Measurements from ENCODE around the gene NCKAP5. TPM values are rescaled to one million over a fixed set of nuclear protein-coding genes. Genes with fewer than 3 reads are reported as not detected.

NCKAP5 gene
- total RNA-seq, 1 donor from 2014 or later = under 0.01 TPM

GRCh38 chr2:132975193-132976105 lies 592.8 kb downstream of the NCKAP5 start:
- no peak for DNase-seq

- DNase-seq = no peak
Observed at GRCh38 chr2:132974467-132975095, 593.7 kb downstream of the NCKAP5 start.

GRCh38 chr2:132971310-132972061 lies 596.8 kb downstream of the NCKAP5 start:
- DNase-seq = no peak

GRCh38 chr2:132969371-132969985 lies 598.8 kb downstream of the NCKAP5 start:
- DNase-seq = peak; percentile 22

GRCh38 chr2:132965460-132965859 lies 602.8 kb downstream of the NCKAP5 start:
- DNase-seq = no peak

- DNase-seq = no peak
Observed at GRCh38 chr2:132963161-132963560, 605.1 kb downstream of the NCKAP5 start.

GRCh38 chr2:132958887-132959286 lies 609.4 kb downstream of the NCKAP5 start:
- no peak for DNase-seq

GRCh38 chr2:132955871-132956615 lies 612.2 kb downstream of the NCKAP5 start:
- no peak for DNase-seq

GRCh38 chr2:132953771-132954170 lies 614.5 kb downstream of the NCKAP5 start:
- DNase-seq = no peak

- DNase-seq = no peak
Observed at GRCh38 chr2:132951008-132951714, 617.1 kb downstream of the NCKAP5 start.

GRCh38 chr2:132949108-132949507 lies 619.2 kb downstream of the NCKAP5 start:
- DNase-seq = no peak

GRCh38 chr2:132948211-132948610 lies 620.1 kb downstream of the NCKAP5 start:
- DNase-seq = no peak

GRCh38 chr2:132943829-132944228 lies 624.4 kb downstream of the NCKAP5 start:
- no peak for DNase-seq

- DNase-seq = no peak
Observed at GRCh38 chr2:132941296-132942020, 626.8 kb downstream of the NCKAP5 start.

- DNase-seq = no peak
Observed at GRCh38 chr2:132937629-132938028, 630.6 kb downstream of the NCKAP5 start.

- no peak for DNase-seq
Observed at GRCh38 chr2:132936791-132937190, 631.5 kb downstream of the NCKAP5 start.

- DNase-seq = no peak
Observed at GRCh38 chr2:132936261-132936660, 632.0 kb downstream of the NCKAP5 start.

- DNase-seq = no peak
Observed at GRCh38 chr2:132929786-132930185, 638.5 kb downstream of the NCKAP5 start.

- no peak for DNase-seq
Observed at GRCh38 chr2:132923787-132924186, 644.5 kb downstream of the NCKAP5 start.

- no peak for DNase-seq
Observed at GRCh38 chr2:132915812-132916549, 652.3 kb downstream of the NCKAP5 start.
